RKO (cell line): ENCODE measurements around the gene ZNF93.
A peak's percentile ranks its signal among the peaks of the same experiment; 100 is the strongest.
"Not testable (repeated sequence)": the region's sequence is repeated elsewhere in the genome, so short reads cannot be mapped to it uniquely, and the experiment has no call there.

Experiments used
- DNase-seq: peaks from one replicate; pipeline ENCODE4 v3.0.0-alpha.2; 2016; ENCODE audit warnings: low spot score

Gene ZNF93

DNA sequence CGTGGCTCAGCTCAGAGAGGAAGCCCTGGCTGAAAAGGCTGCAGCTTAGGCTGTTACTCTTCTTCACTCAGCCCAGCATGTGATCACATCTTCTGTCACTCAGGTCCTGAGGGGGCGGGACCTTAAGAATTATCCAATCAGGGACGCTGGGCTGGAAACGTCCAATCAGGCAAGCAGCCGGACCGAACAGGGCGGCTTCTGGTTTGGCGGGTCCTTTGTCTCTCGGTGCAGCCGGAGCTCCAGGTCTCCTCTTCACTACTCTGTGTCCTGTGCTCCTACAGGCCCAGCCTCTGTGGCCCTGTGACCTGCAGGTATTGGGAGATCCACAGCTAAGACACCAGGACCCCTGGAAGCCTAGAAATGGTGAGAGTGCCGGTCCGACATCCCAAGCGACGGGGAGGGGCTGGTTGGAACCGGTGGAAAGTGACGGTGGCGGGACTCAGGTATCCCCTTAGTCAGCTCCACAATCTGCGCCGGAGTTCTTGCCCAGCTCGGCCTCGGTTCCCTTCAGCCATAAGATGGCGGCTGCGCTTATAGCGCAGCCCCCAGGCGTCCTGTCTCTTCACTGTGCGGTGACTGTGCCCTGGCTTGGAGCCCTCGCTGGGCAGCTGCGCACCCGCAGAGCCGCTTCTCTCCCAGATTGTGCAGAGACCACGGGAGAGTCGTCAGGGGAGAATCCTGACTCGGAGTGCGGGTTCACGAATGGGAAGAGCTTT lies at the start of gene ZNF93:
Gene ZNF93, plus strand, starts transcription at position 218 of the 716 bp plus-strand sequence. Its CDS starts 143 bp downstream, at position 361.
- peak; percentile 2 for DNase-seq

DNA sequence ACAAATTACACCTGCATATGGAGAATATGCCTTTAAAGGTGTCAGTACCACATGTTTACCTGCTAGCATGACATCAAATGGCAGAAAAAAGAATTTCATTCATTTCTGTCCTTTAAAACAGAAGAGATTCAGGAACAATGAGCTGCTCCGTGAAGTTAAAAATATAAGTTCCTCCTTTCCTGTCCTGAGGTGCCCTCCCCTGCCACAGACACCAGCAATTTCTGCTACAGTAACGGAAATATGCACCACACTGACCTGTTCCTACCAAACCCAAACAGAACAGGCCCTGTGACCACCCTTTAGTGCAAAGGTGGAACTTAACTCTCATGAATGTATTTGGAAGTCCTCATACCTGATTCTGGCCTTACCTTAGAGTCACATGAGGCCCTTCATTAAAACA lies 49.0 kb upstream of the ZNF93 start:
- not testable (repeated sequence) for DNase-seq

DNA sequence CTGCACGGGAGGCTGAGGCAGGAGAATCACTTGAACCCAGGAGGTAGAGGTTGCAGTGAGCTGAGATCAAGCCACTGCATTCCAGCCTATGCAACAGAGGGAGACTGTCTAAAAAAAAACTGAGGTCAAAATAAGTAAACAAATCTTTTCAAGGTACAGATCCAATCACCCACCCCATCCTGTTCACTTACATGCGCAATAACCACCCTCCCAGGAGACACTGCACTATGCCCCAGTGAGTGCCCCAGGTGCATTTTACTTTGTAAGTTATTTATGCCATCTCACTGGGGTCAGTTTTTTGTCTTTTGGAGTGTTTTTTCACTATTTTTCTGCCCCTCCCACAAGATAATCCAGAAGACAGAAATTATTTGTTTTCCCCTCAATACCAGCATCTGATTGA lies 42.0 kb upstream of the ZNF93 start:
- DNase-seq, result no peak

DNA sequence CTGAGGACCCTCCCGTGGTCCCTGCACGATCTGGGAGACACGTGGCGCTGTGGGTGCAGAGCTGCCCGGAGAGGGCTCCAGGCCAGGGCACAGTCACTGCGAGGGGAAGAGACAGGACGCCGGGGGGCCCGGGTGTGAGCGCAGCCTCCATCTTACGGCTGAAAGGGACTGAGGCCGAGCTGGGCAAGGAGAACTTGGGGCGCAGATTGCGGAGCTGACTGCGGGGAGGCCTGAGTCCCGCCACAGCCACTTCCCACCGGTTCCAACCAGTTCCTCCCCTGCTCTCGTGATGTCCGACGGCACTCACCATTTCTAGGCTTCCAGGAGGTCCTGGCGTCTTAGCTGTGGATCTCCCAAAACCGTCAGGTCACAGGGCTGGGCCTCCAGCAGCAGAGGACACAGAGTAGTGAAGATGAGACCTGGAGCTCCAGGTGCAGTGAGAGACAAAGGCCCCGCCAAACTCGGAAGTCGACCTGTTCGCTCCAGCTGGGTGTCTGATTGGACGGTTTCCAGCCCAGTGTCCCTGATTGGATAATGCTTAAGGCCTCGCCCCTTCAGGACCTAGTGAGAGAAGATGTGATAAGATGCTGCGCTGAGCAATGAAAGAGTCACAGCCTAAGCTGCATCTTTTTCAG lies 39.9 kb upstream of the ZNF93 start:
- DNase-seq, result no peak

DNA sequence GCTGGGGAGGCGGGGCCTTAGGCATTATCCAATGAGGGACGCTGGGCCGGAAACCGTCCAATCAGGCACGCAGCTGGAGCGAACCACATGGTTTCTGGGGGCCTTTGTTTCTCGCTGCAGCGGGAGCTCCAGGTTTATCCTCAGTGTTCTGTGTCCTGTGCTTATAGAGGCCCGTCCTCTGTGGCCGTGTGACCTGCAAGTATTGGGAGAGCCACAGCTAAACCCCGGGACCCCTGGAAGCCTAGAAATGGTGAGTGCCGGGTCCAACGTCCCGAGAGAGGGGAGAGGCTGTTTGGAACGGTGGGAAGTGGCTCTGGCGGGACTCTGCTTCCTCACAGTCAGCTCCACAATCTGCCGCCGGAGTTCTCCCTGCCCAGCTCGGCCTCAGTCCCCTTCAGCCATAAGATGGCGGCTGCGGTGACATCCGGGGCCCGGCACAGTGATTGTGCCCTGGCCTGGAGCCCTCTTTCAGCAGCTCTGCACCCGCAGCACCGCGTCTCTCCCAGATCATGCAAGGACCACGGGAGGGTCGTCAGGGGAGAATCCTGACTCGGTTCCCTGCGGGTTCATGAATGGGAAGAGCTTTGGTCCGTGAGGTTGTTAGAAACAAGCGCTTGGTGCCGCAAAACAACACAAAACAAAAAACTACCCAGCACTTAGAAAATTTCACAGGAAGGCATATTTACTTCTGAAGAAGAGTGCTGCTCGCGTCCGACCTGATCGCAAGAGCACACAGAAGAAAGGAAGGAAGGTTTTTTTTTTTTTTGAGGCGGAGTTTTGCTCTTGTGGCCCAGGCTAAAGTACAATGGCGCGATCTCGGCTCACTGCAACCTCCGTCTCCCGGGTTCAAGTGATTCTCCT lies 34.8 kb upstream of the ZNF93 start, which contains the start of gene ZNF253:
Gene ZNF253, plus strand, starts transcription at position 133 of the 861 bp plus-strand sequence. Its CDS starts 115 bp downstream, at position 248.
- DNase-seq, result peak; percentile 97

DNA sequence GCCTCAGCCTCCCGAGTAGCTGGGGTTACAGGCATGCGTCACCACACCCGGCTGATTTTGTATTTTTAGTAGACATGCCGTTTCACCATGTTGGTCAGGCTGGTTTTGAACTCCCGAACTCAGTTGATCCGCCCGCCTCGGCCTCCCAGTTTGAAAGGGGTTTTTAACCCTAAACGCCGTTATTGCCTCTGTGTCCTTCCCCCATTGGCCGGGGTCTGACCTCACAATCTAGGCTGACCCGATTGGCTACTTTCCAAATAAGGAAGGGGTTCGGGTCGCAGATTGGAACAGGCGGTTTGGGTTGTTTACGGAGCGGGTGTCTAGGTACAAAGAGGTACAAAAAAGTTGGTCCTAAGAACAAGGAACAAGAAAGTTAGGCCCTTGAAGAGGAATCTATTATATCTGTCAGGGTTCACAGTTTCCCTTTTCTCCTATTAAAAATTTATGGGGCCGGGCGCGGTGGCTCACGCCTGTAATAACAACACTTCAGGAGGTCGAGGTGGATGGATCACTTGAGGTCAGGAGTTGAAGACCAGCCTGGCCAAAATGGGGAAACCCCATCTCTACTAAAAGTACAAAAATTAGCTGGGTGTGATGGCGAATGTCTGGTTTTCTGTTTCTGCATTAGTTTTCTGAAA lies 34.0 kb upstream of the ZNF93 start:
- DNase-seq, result peak; percentile 59

DNA sequence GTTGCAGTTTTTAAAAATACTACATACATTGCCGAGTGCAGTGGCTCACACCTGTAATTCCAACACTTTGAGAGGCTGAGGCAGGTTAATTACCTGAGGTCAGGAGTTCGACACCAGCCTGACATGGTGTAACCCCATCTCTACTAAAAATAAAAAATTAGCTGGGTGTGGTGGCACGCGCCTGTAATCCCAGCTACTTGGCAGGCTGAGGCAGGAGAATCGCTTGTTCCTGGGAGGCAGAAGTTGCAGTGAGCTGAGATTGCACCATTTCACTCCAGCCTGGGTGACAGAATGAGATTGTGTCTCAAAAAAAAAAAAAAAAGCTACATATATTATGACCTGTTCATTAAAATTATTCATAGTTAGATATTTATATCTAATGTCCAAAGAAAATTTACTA lies 30.7 kb upstream of the ZNF93 start:
- DNase-seq, result not testable (repeated sequence)

DNA sequence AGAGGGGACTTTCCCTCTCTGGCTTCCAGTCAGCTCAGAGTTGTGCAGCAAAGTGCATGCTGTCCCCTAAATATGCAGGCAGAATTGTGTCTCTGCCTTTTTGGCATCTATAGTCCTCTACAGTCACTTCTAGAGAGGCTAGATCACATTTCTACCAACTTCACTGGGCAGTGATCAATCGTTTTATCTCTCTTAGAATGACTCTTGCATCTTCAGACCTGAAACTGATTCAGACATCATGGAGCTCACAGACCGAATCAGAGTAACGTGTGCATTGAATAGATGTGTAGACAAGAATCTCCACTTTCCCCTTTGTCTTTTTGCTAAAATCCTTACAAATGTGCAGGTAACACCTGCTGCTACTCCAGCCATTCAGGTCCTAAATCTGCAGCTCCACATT lies 28.8 kb upstream of the ZNF93 start:
- DNase-seq, result no peak

DNA sequence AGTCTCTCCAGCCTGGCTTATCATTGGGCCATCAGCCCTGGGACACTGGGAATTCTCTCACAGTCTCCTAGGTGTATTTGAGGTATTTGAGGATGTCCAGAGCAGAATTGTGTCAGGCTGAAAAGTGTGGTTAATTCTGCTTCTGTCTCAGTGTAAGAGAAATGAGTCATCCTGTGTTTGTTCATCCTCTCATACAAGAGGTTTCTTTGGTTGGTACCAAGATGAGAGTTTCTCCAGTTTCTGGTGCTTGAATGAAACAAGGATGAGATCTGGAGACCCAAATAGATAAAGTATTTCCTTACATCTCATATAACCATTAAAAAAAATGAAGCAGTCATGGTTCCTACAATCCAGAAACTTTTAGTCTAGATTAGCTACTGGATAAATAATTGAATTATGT lies 27.4 kb upstream of the ZNF93 start:
- DNase-seq, result peak; percentile 34

DNA sequence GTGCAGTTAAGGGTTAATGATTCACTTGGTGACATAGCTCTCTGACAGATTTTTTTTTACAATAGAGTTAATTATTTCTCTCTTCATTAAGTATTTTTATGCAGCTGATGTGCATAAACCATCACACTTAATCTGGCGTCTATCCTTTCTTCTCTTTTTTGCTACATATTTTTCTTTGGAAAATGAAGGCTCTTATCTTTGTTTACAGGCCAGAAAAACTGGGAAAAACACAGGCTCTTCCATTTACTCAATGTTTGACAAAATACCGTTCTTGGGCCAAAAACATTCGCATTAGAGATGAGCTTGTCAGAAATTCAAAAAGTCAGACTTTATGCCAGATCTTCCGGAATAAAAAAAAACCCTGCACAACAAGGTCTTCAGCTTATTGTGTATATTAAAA lies 23.0 kb upstream of the ZNF93 start:
- no peak for DNase-seq

DNA sequence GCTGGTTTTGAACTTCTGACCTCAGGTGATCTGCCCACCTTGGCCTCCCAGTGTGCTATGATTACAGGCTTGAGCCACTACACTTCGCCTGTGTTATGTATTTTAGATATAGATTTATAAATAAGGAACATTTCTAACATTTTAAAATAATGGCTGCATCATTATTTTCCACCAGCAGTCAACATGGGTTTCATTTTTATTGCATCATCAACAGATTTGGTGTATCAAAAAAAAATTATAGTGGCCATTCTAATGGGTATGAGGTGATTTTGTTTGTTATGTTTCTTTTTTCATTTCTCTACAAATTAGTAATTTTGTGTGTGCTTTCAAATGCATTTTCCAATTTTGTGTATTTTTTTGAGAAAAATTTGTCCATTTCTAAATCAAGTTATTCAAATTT lies 16.2 kb upstream of the ZNF93 start:
- DNase-seq, result no peak

DNA sequence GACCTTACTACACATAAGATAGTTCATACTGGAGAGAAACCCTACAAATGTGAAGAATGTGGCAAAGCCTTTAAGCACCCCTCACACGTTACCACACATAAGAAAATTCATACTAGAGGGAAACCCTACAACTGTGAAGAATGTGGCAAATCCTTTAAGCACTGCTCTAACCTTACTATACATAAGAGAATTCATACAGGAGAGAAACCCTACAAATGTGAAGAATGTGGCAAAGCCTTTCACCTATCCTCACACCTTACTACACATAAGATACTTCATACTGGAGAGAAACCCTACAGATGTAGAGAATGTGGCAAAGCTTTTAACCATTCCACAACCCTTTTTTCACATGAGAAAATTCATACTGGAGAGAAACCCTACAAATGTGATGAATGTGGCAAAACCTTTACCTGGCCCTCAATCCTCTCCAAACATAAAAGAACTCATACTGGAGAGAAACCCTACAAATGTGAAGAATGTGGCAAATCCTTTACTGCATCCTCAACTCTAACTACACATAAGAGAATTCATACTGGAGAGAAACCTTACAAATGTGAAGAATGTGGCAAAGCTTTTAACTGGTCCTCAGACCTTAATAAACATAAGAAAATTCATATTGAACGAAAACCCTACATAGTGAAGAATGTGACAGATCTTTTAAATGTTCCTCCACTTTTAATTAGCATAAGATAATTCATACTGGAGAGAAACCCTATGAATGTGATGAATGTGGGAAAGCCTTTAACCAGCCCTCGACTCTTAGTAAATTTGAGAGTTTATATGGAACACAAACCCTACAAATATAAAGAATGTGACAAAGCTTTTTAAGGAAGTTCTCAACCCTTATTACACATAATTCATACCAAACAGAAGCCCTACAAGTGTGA lies 8.4 kb upstream of the ZNF93 start:
- DNase-seq, result not testable (repeated sequence)

DNA sequence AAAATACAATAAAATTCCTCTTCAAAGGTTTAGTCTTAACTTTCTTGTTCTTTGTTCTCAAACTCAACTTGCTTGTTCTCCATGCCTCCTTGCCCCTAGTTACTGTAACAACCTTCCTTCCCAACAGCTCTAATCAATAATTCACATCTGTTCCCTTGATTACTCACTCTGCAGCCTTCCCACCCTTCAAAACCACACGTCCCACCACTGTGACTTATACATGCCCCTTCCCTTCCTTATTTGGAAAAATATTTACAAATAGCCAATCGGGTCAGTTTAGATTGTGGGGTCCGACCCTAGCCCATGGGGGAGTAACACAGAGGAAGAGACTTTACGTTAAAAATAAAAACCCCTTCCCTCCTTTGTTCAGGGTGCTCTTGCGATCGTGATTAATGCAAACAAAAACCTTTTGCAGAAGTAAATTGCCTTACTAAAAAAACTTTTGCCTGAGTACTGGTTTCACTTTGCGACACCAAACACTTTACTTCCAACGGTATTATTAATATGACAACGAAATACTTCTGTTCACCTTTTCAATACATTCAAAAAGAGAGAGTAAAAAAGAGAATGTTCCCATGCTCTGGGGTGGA lies 512 bp upstream of the ZNF93 start:
- no peak for DNase-seq

DNA sequence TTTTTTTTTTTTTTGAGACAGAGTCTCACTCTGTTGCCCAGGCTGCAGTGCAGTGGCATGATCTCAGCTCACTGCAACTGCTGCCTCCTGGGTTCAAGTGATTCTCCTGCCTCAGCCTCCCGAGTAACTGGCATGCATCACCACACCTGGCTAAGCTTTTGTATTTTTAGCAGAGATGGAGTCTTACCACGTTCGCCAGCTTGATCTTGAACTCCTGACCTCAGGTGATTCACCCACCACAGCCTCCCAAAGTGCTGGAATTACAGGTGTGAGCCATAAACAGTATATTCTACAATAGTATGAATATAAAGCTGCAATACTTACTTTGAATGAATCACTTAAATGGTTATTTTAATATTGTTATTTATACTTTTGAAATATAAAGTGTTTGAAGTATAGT lies 6.8 kb downstream of the ZNF93 start:
- not testable (repeated sequence) for DNase-seq

DNA sequence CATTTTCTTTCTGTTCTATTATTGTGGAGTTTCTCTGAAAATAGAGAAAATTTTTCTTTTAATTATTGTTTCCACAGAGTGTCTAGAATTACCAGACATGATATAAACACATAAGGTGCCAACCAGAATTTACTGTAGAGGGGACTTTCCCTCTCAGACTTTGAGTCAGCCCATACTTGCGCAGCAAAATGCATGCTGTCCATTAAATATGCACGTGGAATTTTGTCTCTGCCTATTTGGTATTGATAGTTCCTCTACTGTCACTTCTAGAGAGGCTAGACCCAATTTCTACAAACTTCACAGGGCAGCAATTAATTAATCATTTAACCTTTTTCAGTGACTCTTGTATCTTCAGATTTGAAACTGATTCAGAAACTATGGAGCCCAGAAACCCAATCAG lies 8.9 kb downstream of the ZNF93 start:
- DNase-seq, result no peak

DNA sequence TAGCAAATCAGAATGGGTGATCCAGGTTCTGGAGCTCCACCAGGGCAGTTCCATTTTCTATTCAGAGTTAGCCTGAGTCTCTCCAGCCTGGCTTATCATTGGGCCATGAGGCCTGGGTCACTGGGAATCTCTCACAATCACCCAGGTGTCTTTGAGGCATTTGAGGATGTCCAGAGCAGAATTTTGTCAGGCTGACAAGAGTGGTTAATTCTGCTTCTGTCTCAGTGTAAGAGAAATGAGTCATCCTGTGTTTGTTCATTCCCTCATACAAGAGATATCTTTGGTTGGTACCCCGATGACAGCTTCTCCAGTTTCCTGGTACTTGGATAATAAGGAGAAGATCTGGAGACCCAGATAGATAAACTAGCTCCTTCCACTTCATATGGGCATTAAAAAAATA lies 10.4 kb downstream of the ZNF93 start:
- peak; percentile 5 for DNase-seq

DNA sequence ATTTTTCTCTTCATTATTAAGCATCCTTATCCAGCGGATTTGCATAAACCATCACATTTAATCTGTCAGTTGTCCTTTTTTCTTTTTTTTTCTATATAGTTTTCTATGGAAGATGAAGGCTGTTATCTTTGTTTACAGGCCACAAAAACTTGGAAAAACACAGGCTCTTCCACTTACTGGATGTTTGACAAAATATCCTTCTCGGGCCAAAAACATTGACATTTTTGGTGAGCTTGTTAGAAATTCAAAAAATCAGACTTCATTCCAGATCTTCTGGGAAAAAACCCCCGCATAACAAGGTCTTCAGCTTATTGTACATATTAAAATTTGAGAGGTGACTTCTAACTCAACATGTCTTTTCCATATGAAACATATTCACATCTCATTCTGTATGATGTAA lies 13.8 kb downstream of the ZNF93 start:
- no peak for DNase-seq

DNA sequence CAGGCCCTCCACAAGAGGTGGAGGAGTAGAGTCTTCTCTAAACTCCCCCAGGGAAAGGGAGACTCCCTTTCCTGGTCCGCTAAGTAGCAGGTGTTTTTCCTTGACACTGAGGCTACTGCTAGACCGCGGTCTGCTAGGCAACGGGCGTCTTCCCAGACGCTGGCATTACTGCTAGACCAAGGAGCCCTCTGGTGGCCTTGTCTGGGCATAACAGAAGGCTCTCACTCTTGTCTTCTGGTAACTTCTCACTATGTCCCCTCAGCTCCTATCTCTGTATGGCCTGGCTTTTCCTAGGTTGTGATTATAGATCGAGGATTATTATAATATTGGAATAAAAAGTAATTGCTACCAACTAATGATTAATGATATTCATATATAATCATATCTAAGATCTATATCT lies 29.7 kb downstream of the ZNF93 start:
- peak; percentile 79 for DNase-seq

DNA sequence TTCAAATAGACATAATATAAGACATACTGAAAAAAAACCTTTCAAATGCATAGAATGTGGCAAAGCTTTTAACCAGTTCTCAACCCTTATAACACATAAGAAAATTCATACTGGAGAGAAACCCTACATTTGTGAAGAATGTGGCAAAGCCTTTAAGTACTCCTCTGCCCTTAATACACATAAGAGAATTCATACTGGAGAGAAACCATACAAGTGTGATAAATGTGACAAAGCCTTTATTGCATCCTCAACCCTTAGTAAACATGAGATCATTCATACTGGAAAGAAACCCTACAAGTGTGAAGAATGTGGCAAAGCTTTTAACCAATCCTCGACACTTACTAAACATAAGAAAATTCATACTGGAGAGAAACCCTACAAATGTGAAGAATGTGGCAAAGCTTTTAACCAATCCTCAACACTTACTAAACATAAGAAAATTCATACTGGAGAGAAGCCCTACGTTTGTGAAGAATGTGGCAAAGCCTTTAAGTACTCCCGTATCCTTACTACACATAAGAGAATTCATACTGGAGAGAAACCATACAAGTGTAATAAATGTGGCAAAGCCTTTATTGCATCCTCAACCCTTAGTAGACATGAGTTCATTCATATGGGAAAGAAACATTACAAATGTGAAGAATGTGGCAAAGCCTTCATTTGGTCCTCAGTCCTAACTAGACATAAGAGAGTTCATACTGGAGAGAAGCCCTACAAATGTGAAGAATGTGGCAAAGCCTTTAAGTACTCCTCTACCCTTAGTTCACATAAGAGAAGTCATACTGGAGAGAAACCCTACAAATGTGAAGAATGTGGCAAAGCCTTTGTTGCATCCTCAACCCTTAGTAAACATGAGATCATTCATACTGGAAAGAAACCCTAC lies 32.9 kb downstream of the ZNF93 start:
- not testable (repeated sequence) for DNase-seq

DNA sequence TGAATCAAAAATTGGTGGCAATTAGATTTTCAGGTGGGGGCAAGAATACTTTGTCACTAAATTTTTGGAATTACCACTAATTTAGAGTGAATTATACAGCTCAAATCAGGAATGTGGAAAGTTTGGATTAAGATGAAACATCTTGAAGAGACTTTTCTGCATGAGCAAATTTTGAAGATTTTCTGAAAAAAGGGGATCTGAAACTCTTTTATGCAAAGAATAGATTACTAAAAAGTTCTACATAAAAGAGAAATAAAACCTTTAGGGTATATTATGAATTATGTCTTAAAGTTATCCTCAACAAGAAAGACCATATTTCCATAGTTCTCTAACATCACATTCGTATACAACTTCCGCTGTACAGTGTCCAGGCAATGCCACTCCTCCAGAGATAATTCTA lies 36.7 kb downstream of the ZNF93 start:
- no peak for DNase-seq
